BJ (cell line): Measurements from ENCODE around the gene PELI2. TPM values are rescaled to one million over a fixed set of nuclear protein-coding genes. Genes with fewer than 3 reads are reported as not detected.
A peak's percentile ranks its signal among the peaks of the same experiment; 100 is the strongest.

ENCODE experiments used
- CTCF ChIA-PET: fragments of 350-600 bp; formaldehyde crosslinking; extraction: SDS; loops from one replicate; lab custom pipeline; 2021; ENCODE audit warnings: antibody characterized with exemption, inconsistent platforms; lab: Yijun Ruan, JAX
- POLR2A ChIA-PET: fragments of 300-600 bp; sonication (Branson Sonifier 250); formaldehyde crosslinking; extraction: SDS; loops from one replicate; lab custom pipeline; 2021; ENCODE audit warnings: antibody characterized with exemption; lab: Charles Lee
- DNase-seq: peaks from one replicate; pipeline ENCODE4 v3.0.0-alpha.2; 2011; ENCODE audit warnings: low read depth
- H3K27me3 ChIP-seq: 2 replicates; pipeline ENCODE4 v1.6.0; 2011; ENCODE audit warnings: low read length; ENCODE audit not compliant: control insufficient read depth, insufficient read depth
- H3K36me3 ChIP-seq: 2 replicates; pipeline ENCODE4 v1.5.1; 2011; ENCODE audit warnings: low read length; ENCODE audit not compliant: control insufficient read depth, insufficient read depth
- H3K4me3 ChIP-seq: 2 replicates; pipeline ENCODE4 v1.5.1; 2011; ENCODE audit warnings: low read depth, mild to moderate bottlenecking, control low read depth, low read length
- CTCF ChIP-seq: IDR thresholded peaks from 2 replicates; pipeline ENCODE4 v1.5.1; 2011; ENCODE audit warnings: low read depth, mild to moderate bottlenecking, control low read depth, inconsistent platforms, low read length, moderate library complexity; ENCODE audit not compliant: insufficient read depth
- polyA plus RNA-seq: library from polyadenylated mRNA; depleted of rRNA; stranded (reverse); fragments of >200 nt; gene quantifications from 2 replicates; pipeline ENCODE4 v1.2.3, GENCODE V29; 2011

The PELI2 gene
- polyA plus RNA-seq, 1 experiment: 10.5 TPM

- Histone ChIP-seq H3K27me3 (peaks cover 4% of the 10 kb centered on the region; the same call in 1 of the 2 replicates), H3K4me3 (peak overlapping the region; percentile 51), H3K36me3 (no peaks in the 10 kb centered on the region)
- CTCF ChIA-PET: interaction anchor here (0.8 to 3.0 kb wide), 5 partner anchors 19 to 223 kb away, joined by 3 to 11 read pairs (median 4); no protein-coding TSS in a partner anchor
- no peak for DNase-seq
- TF ChIP-seq CTCF: 0 out of 2 replicates have a peak, but pooled peaks have one; percentile 8
- POLR2A ChIA-PET: no interaction called here
These were observed 1.2 kb downstream of the PELI2 start for GRCh38 chr14:56119201-56119981.

- Histone ChIP-seq H3K36me3 (no peaks in the 10 kb centered on the region), H3K27me3 (peaks cover 4% of the 10 kb centered on the region; the same call in 1 of the 2 replicates), H3K4me3 (peak overlapping the region; percentile 51)
- CTCF ChIA-PET: interaction anchor here (0.7 to 3.0 kb wide), 5 partner anchors 15 to 222 kb away, joined by 3 to 11 read pairs (median 3); no protein-coding TSS in a partner anchor
- no peak for DNase-seq
- peak; percentile 11; the same call in 1 of the 2 replicates for TF ChIP-seq CTCF
- POLR2A ChIA-PET: no interaction called here
These were observed 2.0 kb downstream of the PELI2 start for GRCh38 chr14:56120091-56120691.

GRCh38 chr14:56121816-56122215 is 3.6 kb downstream of the PELI2 start:
- no peak for TF ChIP-seq CTCF
- CTCF ChIA-PET: interaction anchor here (1.2 to 1.6 kb wide), 2 partner anchors 216 to 218 kb away, joined by 3 to 4 read pairs; no protein-coding TSS in a partner anchor
- no peak for DNase-seq
- no peaks in the 10 kb centered on the region for H3K27me3 ChIP-seq
- H3K36me3 ChIP-seq: no peaks in the 10 kb centered on the region
- H3K4me3 ChIP-seq: no peak overlapping the region
- POLR2A ChIA-PET: no interaction called here

- CTCF ChIA-PET: interaction anchor here (1.6 kb wide), 1 partner anchor 218 kb away, joined by 4 read pairs; no protein-coding TSS in a partner anchor
- TF ChIP-seq CTCF: no peak
- no peak for DNase-seq
- Histone ChIP-seq H3K4me3 (no peak overlapping the region), H3K36me3 (no peaks in the 10 kb centered on the region), H3K27me3 (no peaks in the 10 kb centered on the region)
- POLR2A ChIA-PET: no interaction called here
These were observed 4.1 kb downstream of the PELI2 start for GRCh38 chr14:56122301-56122700.

GRCh38 chr14:56124327-56124726 is 6.1 kb downstream of the PELI2 start:
- no peaks in the 10 kb centered on the region for H3K27me3 ChIP-seq
- H3K4me3 ChIP-seq: no peak overlapping the region
- no peaks in the 10 kb centered on the region for H3K36me3 ChIP-seq
- POLR2A ChIA-PET: no interaction called here
- CTCF ChIA-PET: interaction anchor here (0.7 kb wide), 1 partner anchor 8 kb away, joined by 3 read pairs; no protein-coding TSS in a partner anchor
- no peak for DNase-seq
- TF ChIP-seq CTCF: no peak
